Adipose tissue (tissue), 3 donors: ENCODE results near the gene LY6G5B. TPM values are rescaled to one million over a fixed set of nuclear protein-coding genes. Genes with fewer than 3 reads are reported as not detected.
"Not testable (repeated sequence)": the region's sequence is repeated elsewhere in the genome, so short reads cannot be mapped to it uniquely, and the experiment has no call there.

Experiments
- H3K27ac ChIP-seq: one replicate; pipeline ENCODE4 v1.5.1; 2013; ENCODE audit warnings: low read depth, low read length
- WGBS, 3 donors: extraction: QIAGEN DNeasy Blood & Tissue Kit; methylation state at CpG; one replicate each; pipeline ENCODE4 v1.1.7; 2013; 5-methylcytosine and 5-hydroxymethylcytosine counted together
- polyA plus RNA-seq, 3 donors: library from polyadenylated mRNA; stranded (reverse); fragments of 200-250 nt; gene quantifications; one replicate each; pipeline ENCODE4 v1.2.3, GENCODE V29; 2013
- donor health status: healthy with polysubstance abuse.
- donor health status: Bipolar disorder and iron deficiency.
- donor health status: healthy.

Gene LY6G5B
- polyA plus RNA-seq, 3 donors: 4.2 to 9.8 (median 4.8) TPM

- 1 to 2% (median 1%) methylated on average over 54 of the region's 54 CpGs for WGBS, 3 donors
- H3K27ac ChIP-seq: peak within 1 kb of the TSS; percentile 93
These were observed 33.3 kb downstream of the LY6G5B start, which contains the start of gene ABHD16A for GRCh38 chr6:31702819-31703716. TSS of gene ABHD16A (minus strand) at chr6:31703324. CDS start at chr6:31703281, 43 bp downstream.

- WGBS, 3 donors: 89 to 92% (median 90%) methylated on average over 5 to 6 of the region's 6 CpGs
- no peak overlapping the region for H3K27ac ChIP-seq
These were observed 36.2 kb downstream of the LY6G5B start for GRCh38 chr6:31705931-31706330.

GRCh38 chr6:31706599-31706998 is 36.8 kb downstream of the LY6G5B start, which contains the start of gene LY6G6F:
TSS of gene LY6G6F (plus strand) at chr6:31706866. CDS start at chr6:31706907, 41 bp downstream.
- no peak within 1 kb of the TSS for H3K27ac ChIP-seq
- 50 to 60% (median 55%) methylated on average over 3 of the region's 3 CpGs for WGBS, 3 donors

- no peak overlapping the region for H3K27ac ChIP-seq
- WGBS, 3 donors: 76 to 86% (median 85%) methylated on average over 10 of the region's 10 CpGs
These were observed 37.9 kb downstream of the LY6G5B start for GRCh38 chr6:31707701-31708100.

- WGBS, 3 donors: 89 to 98% (median 97%) methylated on average over 3 of the region's 3 CpGs
- H3K27ac ChIP-seq: no peak overlapping the region
These were observed 38.4 kb downstream of the LY6G5B start for GRCh38 chr6:31708224-31708623.

GRCh38 chr6:31709157-31709556 is 39.4 kb downstream of the LY6G5B start:
- 85 to 90% (median 89%) methylated on average over 11 of the region's 11 CpGs for WGBS, 3 donors
- H3K27ac ChIP-seq: not testable (repeated sequence)

- WGBS, 3 donors: 47 to 66% (median 66%) methylated on average over 5 of the region's 5 CpGs
- H3K27ac ChIP-seq: no peak overlapping the region
These were observed 40.9 kb downstream of the LY6G5B start for GRCh38 chr6:31710523-31711219.

GRCh38 chr6:31711233-31711632 is 41.5 kb downstream of the LY6G5B start:
- H3K27ac ChIP-seq: no peak overlapping the region
- 40 to 62% (median 43%) methylated on average over 8 of the region's 8 CpGs for WGBS, 3 donors

- 76 to 80% (median 77%) methylated on average over 6 to 8 of the region's 8 CpGs for WGBS, 3 donors
- H3K27ac ChIP-seq: no peak overlapping the region
These were observed 42.5 kb downstream of the LY6G5B start for GRCh38 chr6:31712296-31712695.

- WGBS, 3 donors: 66 to 78% (median 76%) methylated on average over 4 of the region's 4 CpGs
- no peak overlapping the region for H3K27ac ChIP-seq
These were observed 43.7 kb downstream of the LY6G5B start for GRCh38 chr6:31713465-31713864.

- WGBS, 3 donors: 53 to 55% (median 54%) methylated on average over 5 of the region's 5 CpGs
- H3K27ac ChIP-seq: no peak overlapping the region
These were observed 44.4 kb downstream of the LY6G5B start for GRCh38 chr6:31713991-31714684.

- H3K27ac ChIP-seq: no peak within 1 kb of the TSS
- WGBS, 3 donors: 75 to 80% (median 76%) methylated on average over 16 of the region's 16 CpGs
These were observed 45.5 kb downstream of the LY6G5B start, which contains the start of gene LY6G6D for GRCh38 chr6:31715022-31715958. TSS of gene LY6G6D (plus strand) at chr6:31715348. CDS start at chr6:31715356, 8 bp downstream.

GRCh38 chr6:31717499-31718222 is 47.9 kb downstream of the LY6G5B start:
- WGBS, 3 donors: 58 to 81% (median 69%) methylated on average over 10 of the region's 10 CpGs
- H3K27ac ChIP-seq: no peak overlapping the region

GRCh38 chr6:31718265-31718664 is 48.5 kb downstream of the LY6G5B start:
- WGBS, 3 donors: 63 to 85% (median 84%) methylated on average over 1 of the region's 1 CpG
- H3K27ac ChIP-seq: no peak overlapping the region

GRCh38 chr6:31719001-31719400 is 49.2 kb downstream of the LY6G5B start:
- WGBS, 3 donors: 80 to 91% (median 84%) methylated on average over 5 to 6 of the region's 6 CpGs

GRCh38 chr6:31720196-31720770 is 50.5 kb downstream of the LY6G5B start:
- no peak overlapping the region for H3K27ac ChIP-seq
- WGBS, 3 donors: 80 to 84% (median 81%) methylated on average over 5 of the region's 5 CpGs

More at GRCh38 chr6:31719001-31719400, 49.2 kb downstream of the LY6G5B start:
- no peak overlapping the region for H3K27ac ChIP-seq
